GF-D8 (cell line): ENCODE measurements around the gene NPHP1.
"Not testable (repeated sequence)": the region's sequence is repeated elsewhere in the genome, so short reads cannot be mapped to it uniquely, and the experiment has no call there.

Experiments
- DNase-seq: peaks from one replicate; lab custom pipeline; 2025; lab: John Stamatoyannopoulos, UW

The NPHP1 gene

GRCh38 chr2:110197452-110197851, 7.4 kb downstream of the NPHP1 start:
- no peak for DNase-seq

- not testable (repeated sequence) for DNase-seq
Measured at GRCh38 chr2:110190169-110190568, 14.6 kb downstream of the NPHP1 start.

GRCh38 chr2:110182449-110182848, 22.4 kb downstream of the NPHP1 start:
- no peak for DNase-seq

- DNase-seq, result no peak
Measured at GRCh38 chr2:110180036-110180435, 24.8 kb downstream of the NPHP1 start.

GRCh38 chr2:110173523-110173922, 31.3 kb downstream of the NPHP1 start:
- no peak for DNase-seq

GRCh38 chr2:110172506-110172905, 32.3 kb downstream of the NPHP1 start:
- DNase-seq, result no peak

- DNase-seq, result no peak
Measured at GRCh38 chr2:110170102-110170501, 34.7 kb downstream of the NPHP1 start.

- no peak for DNase-seq
Measured at GRCh38 chr2:110167326-110168000, 37.4 kb downstream of the NPHP1 start.

- no peak for DNase-seq
Measured at GRCh38 chr2:110166266-110166665, 38.5 kb downstream of the NPHP1 start.

GRCh38 chr2:110157153-110157793, 47.5 kb downstream of the NPHP1 start:
- DNase-seq, result no peak

- not testable (repeated sequence) for DNase-seq
Measured at GRCh38 chr2:110154828-110155227, 50.0 kb downstream of the NPHP1 start.

GRCh38 chr2:110154188-110154587, 50.6 kb downstream of the NPHP1 start:
- not testable (repeated sequence) for DNase-seq

- no peak for DNase-seq
Measured at GRCh38 chr2:110153416-110153815, 51.4 kb downstream of the NPHP1 start.

- no peak for DNase-seq
Measured at GRCh38 chr2:110152943-110153342, 51.9 kb downstream of the NPHP1 start.

GRCh38 chr2:110149330-110150220, 55.2 kb downstream of the NPHP1 start:
- no peak for DNase-seq

GRCh38 chr2:110146945-110147332, 57.9 kb downstream of the NPHP1 start:
- no peak for DNase-seq

- no peak for DNase-seq
Measured at GRCh38 chr2:110146183-110146944, 58.4 kb downstream of the NPHP1 start.

- DNase-seq, result no peak
Measured at GRCh38 chr2:110143982-110144381, 60.8 kb downstream of the NPHP1 start.

GRCh38 chr2:110140401-110140800, 64.4 kb downstream of the NPHP1 start:
- DNase-seq, result no peak

GRCh38 chr2:110134025-110134424, 70.8 kb downstream of the NPHP1 start:
- no peak for DNase-seq

- DNase-seq, result no peak
Measured at GRCh38 chr2:110131166-110131565, 73.6 kb downstream of the NPHP1 start.

- DNase-seq, result no peak
Measured at GRCh38 chr2:110130757-110131156, 74.1 kb downstream of the NPHP1 start.
